ENCODE results near the gene SAMD11. TPM values are rescaled to one million over a fixed set of nuclear protein-coding genes. Genes with fewer than 3 reads are reported as not detected.

SAMD11 gene
- total RNA-seq, 1 experiment from 2014 or later: 13.5 TPM

DNA sequence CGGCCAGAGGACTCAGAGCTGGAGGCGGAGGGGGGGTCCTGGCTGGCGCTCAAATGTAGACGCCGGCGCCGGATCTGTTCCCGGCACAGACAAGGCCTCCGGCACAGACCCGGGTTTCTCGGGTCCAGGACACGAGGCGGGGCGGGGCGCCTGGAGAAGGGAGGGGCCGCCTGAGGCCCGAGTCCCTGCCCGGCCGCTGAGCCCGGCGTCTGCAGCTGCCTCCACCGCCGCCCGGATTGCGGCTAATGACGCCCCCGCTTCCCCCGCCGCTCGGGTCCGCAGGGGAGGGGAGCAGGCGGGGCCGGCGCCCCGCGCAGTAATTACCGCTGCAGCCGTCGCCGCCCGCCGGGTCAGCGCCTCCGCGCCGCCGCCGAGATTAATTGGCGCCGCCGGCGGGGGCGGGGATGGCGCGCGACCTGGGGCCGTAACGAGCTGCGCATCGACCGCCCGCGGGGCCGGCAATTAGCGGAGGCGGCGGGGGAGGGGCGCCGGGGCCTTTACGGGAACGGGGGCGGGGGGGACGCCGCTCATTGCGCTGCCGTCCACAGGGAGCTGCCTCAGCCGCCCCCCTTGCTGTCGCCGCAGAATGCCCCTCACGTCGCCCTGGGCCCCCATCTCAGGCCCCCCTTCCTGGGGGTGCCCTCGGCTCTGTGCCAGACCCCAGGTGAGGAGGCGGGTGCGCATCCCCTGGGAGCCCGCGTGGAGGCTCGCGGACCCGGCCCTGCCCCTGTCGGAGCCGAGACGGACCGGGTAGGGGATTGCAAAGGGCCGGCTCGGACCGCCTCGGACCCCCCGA is 18.1 kb downstream of the SAMD11 start:
- no peak overlapping the region for H3K4ac ChIP-seq (ENCODE audit: low read depth, low read length)
- peaks cover 56% of the 10 kb centered on the region for H3K27me3 Mint-ChIP-seq (ENCODE audit: low read depth)
- H3T11ph ChIP-seq (ENCODE audit: low read length): no peak overlapping the region
- no peak overlapping the region for H3K18ac ChIP-seq (ENCODE audit: insufficient read length, low read depth, low read length)
- H2AFZ ChIP-seq (ENCODE audit: low read length): no peak overlapping the region
- peak overlapping the region; percentile 51 to 75; a peak in 4 of 5 replicates for H3K4me3 Mint-ChIP-seq
- no peak overlapping the region for H2BK120ac ChIP-seq (ENCODE audit: low read depth, low read length, poor library complexity, severe bottlenecking)
- H3K23me2 ChIP-seq (ENCODE audit: insufficient read length, low read depth, low read length, poor library complexity, severe bottlenecking): peaks cover 6% of the 10 kb centered on the region
- H4K8ac ChIP-seq (replicated peaks; ENCODE audit: insufficient read length, low read depth, low read length): no peak overlapping the region
- no peak overlapping the region for H3K27ac Mint-ChIP-seq
- no peak overlapping the region for H2BK5ac ChIP-seq (ENCODE audit: insufficient read length, low read length)
- H3K4me1 Mint-ChIP-seq: peaks cover 3 to 37% of the 10 kb centered on the region in 2 experiments
- H3K27me3 ChIP-seq (ENCODE audit: insufficient read depth, low read length): peaks cover 38% of the 10 kb centered on the region
- peak; percentile 65 for DNase-seq
- H2AK5ac ChIP-seq (ENCODE audit: insufficient read length, low read length): no peak overlapping the region
- H3K9ac ChIP-seq (ENCODE audit: extremely low read depth, insufficient read length, low read length): no peak overlapping the region
- no CpG with 5 or more reads among the region's 98 CpGs for WGBS (ENCODE audit: extremely low coverage, insufficient read length, low lambda C conversion rate)
- no peak overlapping the region for H3K56ac ChIP-seq (ENCODE audit: insufficient read length, low read depth, low read length)
- H3K79me1 ChIP-seq (ENCODE audit: insufficient read depth, low read depth, low read length, poor library complexity, severe bottlenecking): no peaks in the 10 kb centered on the region
- H2BK20ac ChIP-seq (ENCODE audit: low read depth, low read length, poor library complexity, severe bottlenecking): no peak overlapping the region
- no peaks in the 10 kb centered on the region for H3K9me3 ChIP-seq (ENCODE audit: control insufficient read depth, low read depth, low read length)
- H2BK12ac ChIP-seq (ENCODE audit: insufficient read length, low read depth, low read length): no peak overlapping the region
- H3K14ac ChIP-seq (ENCODE audit: insufficient read depth, low read length): no peak overlapping the region
- no peak overlapping the region for H4K5ac ChIP-seq (ENCODE audit: insufficient read length, low read depth, low read length)
- no peak overlapping the region for H3K27ac ChIP-seq (ENCODE audit: insufficient read length, low read depth, low read length)
- H3K4me2 ChIP-seq (ENCODE audit: insufficient read depth, insufficient read length, low read length): peak overlapping the region; percentile 36
- no peaks in the 10 kb centered on the region for H3K4me1 ChIP-seq (ENCODE audit: insufficient read depth, low read length)
- no peaks in the 10 kb centered on the region for H3K9me3 Mint-ChIP-seq
- H2BK15ac ChIP-seq (ENCODE audit: low read depth, low read length): no peak overlapping the region
- no peaks in the 10 kb centered on the region for H4K20me1 ChIP-seq (ENCODE audit: control insufficient read depth, insufficient read depth, insufficient read length)
- no peaks in the 10 kb centered on the region for H3K79me2 ChIP-seq (ENCODE audit: insufficient read depth, low read length)
- peaks cover 8 to 23% (median 13%) of the 10 kb centered on the region in 3 experiments for H3K36me3 Mint-ChIP-seq (ENCODE audit: insufficient read depth in 1 of 3, low read depth in 3 of 3)
- TF ChIP-seq, protein P1, sequence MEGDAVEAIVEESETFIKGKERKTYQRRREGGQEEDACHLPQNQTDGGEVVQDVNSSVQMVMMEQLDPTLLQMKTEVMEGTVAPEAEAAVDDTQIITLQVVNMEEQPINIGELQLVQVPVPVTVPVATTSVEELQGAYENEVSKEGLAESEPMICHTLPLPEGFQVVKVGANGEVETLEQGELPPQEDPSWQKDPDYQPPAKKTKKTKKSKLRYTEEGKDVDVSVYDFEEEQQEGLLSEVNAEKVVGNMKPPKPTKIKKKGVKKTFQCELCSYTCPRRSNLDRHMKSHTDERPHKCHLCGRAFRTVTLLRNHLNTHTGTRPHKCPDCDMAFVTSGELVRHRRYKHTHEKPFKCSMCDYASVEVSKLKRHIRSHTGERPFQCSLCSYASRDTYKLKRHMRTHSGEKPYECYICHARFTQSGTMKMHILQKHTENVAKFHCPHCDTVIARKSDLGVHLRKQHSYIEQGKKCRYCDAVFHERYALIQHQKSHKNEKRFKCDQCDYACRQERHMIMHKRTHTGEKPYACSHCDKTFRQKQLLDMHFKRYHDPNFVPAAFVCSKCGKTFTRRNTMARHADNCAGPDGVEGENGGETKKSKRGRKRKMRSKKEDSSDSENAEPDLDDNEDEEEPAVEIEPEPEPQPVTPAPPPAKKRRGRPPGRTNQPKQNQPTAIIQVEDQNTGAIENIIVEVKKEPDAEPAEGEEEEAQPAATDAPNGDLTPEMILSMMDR (conservative IDR thresholded peaks at IDR 0.05): no peak
- no peak overlapping the region for H3K23ac ChIP-seq (ENCODE audit: insufficient read length, low read depth, low read length)
- H4K91ac ChIP-seq (ENCODE audit: insufficient read length, low read depth, low read length): no peak overlapping the region

All from H9 (cell line).